IPS-NIHi7 (cell line): ENCODE data around the gene AMIGO3.

Source experiments
- DNase-seq: peaks from one replicate; pipeline ENCODE4 v3.0.0; 2012; ENCODE audit warnings: mixed read lengths; ENCODE audit errors: extremely low spot score

The AMIGO3 gene

GRCh38 chr3:49668861-49669260, 50.6 kb downstream of the AMIGO3 start:
- no peak for DNase-seq

- DNase-seq, result peak; percentile 51
Observed at GRCh38 chr3:49668414-49668797, 51.1 kb downstream of the AMIGO3 start.

- no peak for DNase-seq
Observed at GRCh38 chr3:49667701-49668413, 51.6 kb downstream of the AMIGO3 start.
